ENCODE measurements around the gene PMS1. TPM values are rescaled to one million over a fixed set of nuclear protein-coding genes. Genes with fewer than 3 reads are reported as not detected.
"Not testable (repeated sequence)": the region's sequence is repeated elsewhere in the genome, so short reads cannot be mapped to it uniquely, and the experiment has no call there.

The PMS1 gene
- total RNA-seq, 1 donor from 2014 or later = 20.1 TPM

DNA sequence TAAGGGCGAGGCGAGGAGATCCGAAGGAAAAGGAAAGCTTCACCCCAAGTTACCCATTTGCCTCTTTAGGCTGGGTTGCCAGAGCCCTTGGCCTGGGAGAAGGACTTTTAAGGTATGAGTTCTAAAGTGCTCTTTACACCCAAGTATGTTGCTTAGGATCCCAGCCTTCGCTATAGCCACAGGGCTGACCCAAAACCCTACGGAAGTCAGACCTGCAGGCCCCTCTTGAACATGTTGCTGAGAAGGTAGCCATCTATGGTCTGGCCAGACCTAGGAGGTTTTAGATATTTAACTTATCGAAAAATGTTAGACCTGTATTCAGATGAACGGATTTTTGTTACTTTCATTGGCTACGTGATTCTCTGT is 95.4 kb downstream of the PMS1 start:
- H3K27me3 ChIP-seq = no peaks in the 10 kb centered on the region
- H3K27ac ChIP-seq = no peak overlapping the region
- TF ChIP-seq POLR2AphosphoS5 (IDR thresholded peaks at IDR 0.05; ENCODE audit: insufficient read depth in 1 of 2, low read depth in 1 of 2) (no peak), POLR2A (IDR thresholded peaks at IDR 0.05) (no peak)
- TF ChIP-seq, protein P1, sequence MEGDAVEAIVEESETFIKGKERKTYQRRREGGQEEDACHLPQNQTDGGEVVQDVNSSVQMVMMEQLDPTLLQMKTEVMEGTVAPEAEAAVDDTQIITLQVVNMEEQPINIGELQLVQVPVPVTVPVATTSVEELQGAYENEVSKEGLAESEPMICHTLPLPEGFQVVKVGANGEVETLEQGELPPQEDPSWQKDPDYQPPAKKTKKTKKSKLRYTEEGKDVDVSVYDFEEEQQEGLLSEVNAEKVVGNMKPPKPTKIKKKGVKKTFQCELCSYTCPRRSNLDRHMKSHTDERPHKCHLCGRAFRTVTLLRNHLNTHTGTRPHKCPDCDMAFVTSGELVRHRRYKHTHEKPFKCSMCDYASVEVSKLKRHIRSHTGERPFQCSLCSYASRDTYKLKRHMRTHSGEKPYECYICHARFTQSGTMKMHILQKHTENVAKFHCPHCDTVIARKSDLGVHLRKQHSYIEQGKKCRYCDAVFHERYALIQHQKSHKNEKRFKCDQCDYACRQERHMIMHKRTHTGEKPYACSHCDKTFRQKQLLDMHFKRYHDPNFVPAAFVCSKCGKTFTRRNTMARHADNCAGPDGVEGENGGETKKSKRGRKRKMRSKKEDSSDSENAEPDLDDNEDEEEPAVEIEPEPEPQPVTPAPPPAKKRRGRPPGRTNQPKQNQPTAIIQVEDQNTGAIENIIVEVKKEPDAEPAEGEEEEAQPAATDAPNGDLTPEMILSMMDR (IDR thresholded peaks at IDR 0.05) = no peak
- intact Hi-C loops (cut with DNase I) = loop anchor here (10.0 kb wide), 1 partner anchor 515 kb away; no protein-coding TSS in a partner anchor
- no peak overlapping the region for H3K4me3 ChIP-seq
- no peaks in the 10 kb centered on the region for H3K4me1 ChIP-seq
- no peaks in the 10 kb centered on the region for H3K9me3 ChIP-seq
- DNase-seq (ENCODE audit: extremely low spot score in 2 of 2) = no peak
- H3K36me3 ChIP-seq = no peaks in the 10 kb centered on the region

DNA sequence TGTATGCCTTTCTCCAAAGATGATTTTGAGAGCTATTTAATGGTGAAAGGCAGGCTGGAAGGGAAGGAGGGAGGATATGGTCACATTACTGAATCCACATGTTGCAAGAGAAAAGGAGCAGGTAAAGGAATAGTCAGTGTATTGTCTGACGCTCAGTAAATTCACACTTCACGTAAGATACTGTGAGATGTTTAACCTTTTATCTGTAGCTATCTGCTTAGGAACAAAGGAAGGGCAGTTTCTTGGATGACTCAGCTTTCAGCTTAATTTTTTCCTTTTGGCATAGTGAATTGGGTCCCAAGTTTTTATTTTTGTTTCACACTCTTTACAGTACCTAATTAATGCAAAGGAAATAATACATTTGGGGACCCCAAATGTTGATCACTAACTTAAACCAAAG is 96.2 kb downstream of the PMS1 start:
- Histone ChIP-seq H3K27me3 (no peaks in the 10 kb centered on the region), H3K9me3 (no peaks in the 10 kb centered on the region), H3K4me1 (no peaks in the 10 kb centered on the region), H3K36me3 (no peaks in the 10 kb centered on the region), H3K27ac (no peak overlapping the region), H3K4me3 (no peak overlapping the region)
- intact Hi-C loops (cut with DNase I) = no loop called here
- no peak for TF ChIP-seq POLR2A (IDR thresholded peaks at IDR 0.05)
- TF ChIP-seq POLR2AphosphoS5 (IDR thresholded peaks at IDR 0.05; ENCODE audit: insufficient read depth in 1 of 2, low read depth in 1 of 2) = no peak
- TF ChIP-seq, protein P1 (IDR thresholded peaks at IDR 0.05) = no peak
- DNase-seq (ENCODE audit: extremely low spot score in 2 of 2) = no peak

DNA sequence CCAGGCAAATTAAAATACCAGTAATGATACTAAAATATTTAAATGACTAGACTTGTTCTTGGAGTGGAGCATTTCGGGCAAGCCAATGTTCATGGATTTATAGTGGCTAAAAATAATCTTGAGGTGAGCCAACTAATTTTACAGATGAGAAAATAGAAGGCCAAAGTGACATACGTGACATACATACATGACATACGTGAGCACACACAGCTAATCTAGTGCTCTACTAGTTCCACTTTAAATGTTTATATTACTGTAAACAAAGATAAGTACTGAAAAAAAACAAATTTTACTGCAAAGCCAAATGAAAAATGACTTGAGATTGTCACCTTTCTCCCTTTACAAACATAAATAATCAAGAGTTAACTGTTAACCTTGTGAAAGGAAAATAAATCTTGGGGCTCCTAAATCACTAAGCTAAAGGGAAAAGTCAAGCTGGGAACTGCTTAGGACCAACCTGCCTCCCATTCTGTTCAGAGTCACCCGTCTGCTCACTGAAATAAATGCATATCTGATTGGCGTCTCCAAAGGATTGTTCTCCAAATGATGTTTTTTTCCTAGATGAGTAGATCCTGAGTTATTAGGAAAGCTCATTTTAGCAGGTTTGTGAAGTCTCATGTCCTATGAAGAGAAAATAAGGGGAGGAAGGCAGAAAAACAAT is 96.7 kb downstream of the PMS1 start:
- intact Hi-C loops (cut with DNase I) = no loop called here
- TF ChIP-seq, protein P1 (IDR thresholded peaks at IDR 0.05) = no peak
- TF ChIP-seq POLR2A (IDR thresholded peaks at IDR 0.05) = no peak
- no peak for TF ChIP-seq POLR2AphosphoS5 (IDR thresholded peaks at IDR 0.05; ENCODE audit: insufficient read depth in 1 of 2, low read depth in 1 of 2)
- no peaks in the 10 kb centered on the region for H3K36me3 ChIP-seq
- DNase-seq (ENCODE audit: extremely low spot score in 2 of 2) = no peak
- no peak overlapping the region for H3K4me3 ChIP-seq
- H3K9me3 ChIP-seq = no peaks in the 10 kb centered on the region
- no peak overlapping the region for H3K27ac ChIP-seq
- no peaks in the 10 kb centered on the region for H3K27me3 ChIP-seq
- no peaks in the 10 kb centered on the region for H3K4me1 ChIP-seq

DNA sequence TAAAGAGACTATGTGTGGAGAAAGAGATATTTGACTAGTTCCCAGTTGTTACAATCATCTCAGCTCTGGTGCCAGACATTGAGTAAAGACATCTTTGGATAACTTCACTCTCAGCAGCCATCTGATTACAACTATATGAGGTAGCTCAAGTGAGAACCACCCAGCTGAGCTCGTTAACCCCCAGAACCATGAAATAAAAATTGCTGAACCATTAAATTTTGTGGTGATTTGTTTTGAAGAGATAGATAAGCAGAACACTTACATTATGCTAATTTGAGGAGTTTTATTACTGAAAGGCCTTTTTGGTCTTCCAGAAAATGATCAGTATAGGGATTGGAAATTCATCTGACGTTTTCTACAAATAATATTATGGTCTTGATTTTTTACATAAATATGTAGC is 101.1 kb downstream of the PMS1 start:
- no peaks in the 10 kb centered on the region for H3K36me3 ChIP-seq
- no peak overlapping the region for H3K27ac ChIP-seq
- no peaks in the 10 kb centered on the region for H3K27me3 ChIP-seq
- no peaks in the 10 kb centered on the region for H3K4me1 ChIP-seq
- no peak for TF ChIP-seq POLR2AphosphoS5 (IDR thresholded peaks at IDR 0.05; ENCODE audit: insufficient read depth in 1 of 2, low read depth in 1 of 2)
- TF ChIP-seq, protein P1 (IDR thresholded peaks at IDR 0.05) = no peak
- TF ChIP-seq POLR2A (IDR thresholded peaks at IDR 0.05) = no peak
- no peak overlapping the region for H3K4me3 ChIP-seq
- intact Hi-C loops (cut with DNase I) = no loop called here
- DNase-seq (ENCODE audit: extremely low spot score in 2 of 2) = no peak
- no peaks in the 10 kb centered on the region for H3K9me3 ChIP-seq

DNA sequence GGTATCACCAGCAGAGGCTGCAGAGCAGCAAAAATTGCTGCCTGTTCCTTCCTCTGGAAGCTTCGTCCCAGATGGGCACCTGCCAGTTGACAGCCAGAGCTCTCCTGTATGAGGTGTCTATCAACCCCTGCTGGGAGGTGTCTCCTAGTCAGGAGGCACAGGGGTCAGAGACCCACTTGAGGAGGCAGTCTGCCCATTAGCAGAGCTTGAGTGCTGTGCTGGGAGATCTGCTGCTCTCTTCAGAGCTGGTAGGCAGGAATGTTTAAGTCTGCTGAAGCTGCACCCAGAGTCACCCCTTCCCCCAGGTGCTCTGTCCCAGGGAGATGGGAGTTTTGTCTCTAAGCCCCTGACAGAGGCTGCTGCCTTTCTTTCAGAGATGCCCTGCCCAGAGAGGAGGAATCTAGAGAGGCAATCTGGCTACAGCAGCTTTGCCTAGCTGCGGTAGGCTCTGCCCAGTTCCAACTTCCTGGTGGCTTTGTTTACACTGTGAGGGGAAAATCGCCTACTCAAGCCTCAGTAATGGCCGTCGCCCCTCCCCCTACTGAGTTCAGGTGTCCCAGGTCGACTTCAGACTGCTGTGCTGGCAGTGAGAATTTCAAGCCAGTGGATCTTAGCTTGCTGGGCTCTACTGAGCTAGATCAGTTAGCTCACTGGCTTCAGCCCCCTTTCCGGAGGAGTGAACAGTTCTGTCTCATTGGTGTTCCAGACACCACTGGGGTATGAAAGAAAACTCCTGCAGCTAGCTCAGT is 108.5 kb downstream of the PMS1 start:
- H3K4me3 ChIP-seq; H3K4me1 ChIP-seq; H3K9me3 ChIP-seq; DNase-seq (ENCODE audit: extremely low spot score in 2 of 2); H3K27ac ChIP-seq; H3K36me3 ChIP-seq; H3K27me3 ChIP-seq; intact Hi-C loops (cut with DNase I): not testable (repeated sequence)
